Measurements from ENCODE around the gene TNNC1.

The TNNC1 gene

DNA sequence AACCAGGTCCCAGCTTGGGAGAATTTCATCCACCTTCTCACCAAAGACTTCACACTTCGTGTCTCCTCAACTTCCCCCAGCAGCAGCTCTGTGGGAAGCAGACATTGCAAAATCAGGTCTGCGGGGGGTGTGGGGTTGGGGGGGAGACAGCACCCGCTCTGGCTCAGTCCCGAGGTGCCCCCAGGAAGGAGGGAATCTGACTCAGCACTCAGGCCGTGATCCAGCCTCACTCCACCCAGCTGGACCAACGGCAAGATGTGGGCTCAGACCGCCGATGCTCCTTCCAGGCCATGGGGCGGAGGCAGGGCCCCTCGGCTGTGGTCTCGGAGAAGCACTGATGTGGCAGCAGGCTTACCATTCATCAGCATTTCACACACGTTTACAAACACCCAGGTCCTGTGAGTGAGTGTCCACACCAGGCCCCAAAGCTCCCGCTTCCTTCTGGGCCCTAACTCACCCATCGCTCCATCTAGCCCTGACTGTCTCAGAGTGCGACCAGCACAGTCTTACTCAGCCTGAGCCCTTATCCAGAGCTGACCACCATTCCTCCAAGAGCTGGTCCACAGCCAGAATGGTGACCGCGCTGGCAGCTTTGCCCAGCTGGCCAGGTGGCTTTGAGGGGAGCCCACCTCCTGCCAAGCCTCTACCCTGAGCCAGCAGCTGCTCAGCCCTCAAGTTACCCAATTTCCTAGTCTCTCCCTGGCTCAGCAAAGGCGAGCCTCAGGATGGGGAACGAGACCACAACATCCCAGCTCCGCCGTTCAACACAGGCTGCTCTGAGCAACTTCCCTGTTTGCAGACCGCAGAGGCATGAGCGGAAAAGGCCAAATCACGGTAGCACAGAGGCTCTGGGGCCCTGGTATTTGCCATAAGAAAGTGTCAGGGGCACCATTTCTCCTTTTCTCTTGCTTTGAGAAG lies 44.6 kb upstream of the TNNC1 start:
- no peak overlapping the region for H3K4me3 ChIP-seq (IDR thresholded peaks at IDR 0.05; ENCODE audit: insufficient read depth, low read depth, low read length)
- H3K36me3 ChIP-seq (ENCODE audit: insufficient read depth), result no peaks in the 10 kb centered on the region
- TF ChIP-seq, protein P1, sequence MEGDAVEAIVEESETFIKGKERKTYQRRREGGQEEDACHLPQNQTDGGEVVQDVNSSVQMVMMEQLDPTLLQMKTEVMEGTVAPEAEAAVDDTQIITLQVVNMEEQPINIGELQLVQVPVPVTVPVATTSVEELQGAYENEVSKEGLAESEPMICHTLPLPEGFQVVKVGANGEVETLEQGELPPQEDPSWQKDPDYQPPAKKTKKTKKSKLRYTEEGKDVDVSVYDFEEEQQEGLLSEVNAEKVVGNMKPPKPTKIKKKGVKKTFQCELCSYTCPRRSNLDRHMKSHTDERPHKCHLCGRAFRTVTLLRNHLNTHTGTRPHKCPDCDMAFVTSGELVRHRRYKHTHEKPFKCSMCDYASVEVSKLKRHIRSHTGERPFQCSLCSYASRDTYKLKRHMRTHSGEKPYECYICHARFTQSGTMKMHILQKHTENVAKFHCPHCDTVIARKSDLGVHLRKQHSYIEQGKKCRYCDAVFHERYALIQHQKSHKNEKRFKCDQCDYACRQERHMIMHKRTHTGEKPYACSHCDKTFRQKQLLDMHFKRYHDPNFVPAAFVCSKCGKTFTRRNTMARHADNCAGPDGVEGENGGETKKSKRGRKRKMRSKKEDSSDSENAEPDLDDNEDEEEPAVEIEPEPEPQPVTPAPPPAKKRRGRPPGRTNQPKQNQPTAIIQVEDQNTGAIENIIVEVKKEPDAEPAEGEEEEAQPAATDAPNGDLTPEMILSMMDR (conservative IDR thresholded peaks at IDR 0.05; ENCODE audit: low read depth, low read length), result no peak
- H3K79me2 ChIP-seq (ENCODE audit: insufficient read depth, low read depth), result no peaks in the 10 kb centered on the region
- H3K4me1 ChIP-seq (ENCODE audit: low read depth, poor library complexity, severe bottlenecking), result no peaks in the 10 kb centered on the region
- H3K9ac ChIP-seq, result no peak overlapping the region
- H3K27me3 ChIP-seq (ENCODE audit: insufficient read depth, low read depth), result no peaks in the 10 kb centered on the region
- H3K4me2 ChIP-seq, result no peak overlapping the region
- no peak overlapping the region for H2AFZ ChIP-seq (ENCODE audit: low read depth)
- no peaks in the 10 kb centered on the region for H4K20me1 ChIP-seq (ENCODE audit: insufficient read depth)
- no peak overlapping the region for H3K27ac ChIP-seq

DNA sequence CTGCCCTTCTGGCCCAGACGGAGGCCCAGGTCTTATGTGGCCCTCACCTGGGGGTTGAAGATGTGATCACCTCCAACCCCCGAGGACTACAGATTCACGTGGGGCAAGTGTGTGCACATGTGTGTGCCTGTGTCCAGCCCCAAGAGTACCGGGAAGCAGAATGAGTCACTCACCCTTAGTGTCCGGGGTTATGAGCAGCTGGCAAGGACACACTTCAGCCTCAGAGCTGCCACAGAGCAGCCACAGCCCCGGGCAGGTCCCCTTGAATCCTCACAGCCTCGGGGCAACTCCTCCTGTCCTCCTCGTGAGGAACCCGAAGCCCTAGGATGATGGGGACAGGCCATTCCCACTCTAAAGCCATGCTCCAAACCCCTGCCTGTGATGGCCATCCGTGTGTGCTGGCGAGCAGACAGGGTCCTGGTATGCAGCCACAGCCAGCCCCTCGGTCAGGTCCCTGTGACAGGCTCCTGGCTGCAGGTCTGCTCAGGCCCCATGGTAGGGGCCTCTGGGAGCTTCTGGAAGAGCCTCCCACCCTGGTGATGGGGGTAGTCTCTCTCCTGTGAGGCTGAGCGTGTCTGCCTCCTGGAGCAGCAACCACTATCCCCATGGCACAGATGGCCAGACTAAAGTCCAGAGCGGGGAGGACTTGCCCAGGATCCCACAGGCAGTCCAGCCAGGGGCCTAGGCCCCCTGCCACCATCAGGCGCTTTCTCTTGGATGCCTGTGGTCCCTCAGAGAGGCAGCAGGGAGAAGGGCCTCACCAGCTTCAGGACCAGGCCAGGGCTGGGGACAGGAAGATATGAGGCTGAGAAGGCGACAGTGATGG lies 42.1 kb upstream of the TNNC1 start:
- H3K4me1 ChIP-seq (ENCODE audit: low read depth, poor library complexity, severe bottlenecking), result no peaks in the 10 kb centered on the region
- no peak overlapping the region for H3K4me2 ChIP-seq
- TF ChIP-seq, protein P1 (conservative IDR thresholded peaks at IDR 0.05; ENCODE audit: low read depth, low read length), result no peak

DNA sequence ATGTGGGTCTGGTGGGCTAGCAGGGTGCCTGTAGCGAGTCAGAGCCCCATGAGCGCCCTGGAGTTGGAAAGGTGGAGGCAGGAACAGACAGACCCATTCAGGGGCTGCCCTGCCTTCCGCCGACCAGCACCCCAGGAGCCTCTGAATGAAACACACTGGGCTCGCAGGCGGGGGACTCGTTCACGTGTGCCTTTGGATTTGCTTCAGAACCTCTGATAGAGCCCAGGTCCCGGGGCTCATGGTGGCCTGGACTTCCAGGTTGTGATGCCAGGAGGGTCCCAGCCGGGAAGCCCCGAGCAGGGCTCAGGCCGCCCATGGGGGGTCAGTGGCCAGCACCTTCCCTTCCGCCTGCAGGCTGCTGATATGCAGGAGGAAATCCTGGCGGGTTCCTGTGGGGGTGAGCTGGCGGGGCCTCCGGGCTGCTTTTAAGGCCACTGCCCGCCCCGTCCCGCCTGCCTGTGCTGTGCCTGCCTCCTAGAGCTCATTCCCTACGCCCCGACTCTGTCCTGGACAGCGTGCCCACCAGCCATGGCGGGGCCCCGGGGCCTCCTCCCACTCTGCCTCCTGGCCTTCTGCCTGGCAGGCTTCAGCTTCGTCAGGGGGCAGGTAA lies 41.1 kb upstream of the TNNC1 start, which contains the start of gene STAB1:
Gene STAB1 (plus strand): TSS at position 453 of the 610 bp plus-strand sequence. CDS start 76 bp downstream, at position 529.
- Histone ChIP-seq H4K20me1 (ENCODE audit: insufficient read depth) (no peaks in the 10 kb centered on the region), H2AFZ (ENCODE audit: low read depth) (no peak within 1 kb of the TSS), H3K4me2 (no peak within 1 kb of the TSS), H3K27ac (no peak within 1 kb of the TSS), H3K4me3 (IDR thresholded peaks at IDR 0.05; ENCODE audit: insufficient read depth, low read depth, low read length) (no peak within 1 kb of the TSS), H3K79me2 (ENCODE audit: insufficient read depth, low read depth) (no peaks in the 10 kb centered on the region), H3K36me3 (ENCODE audit: insufficient read depth) (no peaks in the 10 kb centered on the region), H3K4me1 (ENCODE audit: low read depth, poor library complexity, severe bottlenecking) (no peaks in the 10 kb centered on the region), H3K27me3 (ENCODE audit: insufficient read depth, low read depth) (no peaks in the 10 kb centered on the region), H3K9ac (no peak within 1 kb of the TSS)
- TF ChIP-seq, protein P1 (conservative IDR thresholded peaks at IDR 0.05; ENCODE audit: low read depth, low read length), result no peak

More for the DNA sequence above, 42.1 kb upstream of the TNNC1 start:
- H3K27ac ChIP-seq, result no peak overlapping the region
- no peaks in the 10 kb centered on the region for H3K27me3 ChIP-seq (ENCODE audit: insufficient read depth, low read depth)
- no peaks in the 10 kb centered on the region for H4K20me1 ChIP-seq (ENCODE audit: insufficient read depth)
- no peak overlapping the region for H3K9ac ChIP-seq
- no peaks in the 10 kb centered on the region for H3K79me2 ChIP-seq (ENCODE audit: insufficient read depth, low read depth)
- no peaks in the 10 kb centered on the region for H3K36me3 ChIP-seq (ENCODE audit: insufficient read depth)
- no peak overlapping the region for H2AFZ ChIP-seq (ENCODE audit: low read depth)
- no peak overlapping the region for H3K4me3 ChIP-seq (IDR thresholded peaks at IDR 0.05; ENCODE audit: insufficient read depth, low read depth, low read length)

DNA sequence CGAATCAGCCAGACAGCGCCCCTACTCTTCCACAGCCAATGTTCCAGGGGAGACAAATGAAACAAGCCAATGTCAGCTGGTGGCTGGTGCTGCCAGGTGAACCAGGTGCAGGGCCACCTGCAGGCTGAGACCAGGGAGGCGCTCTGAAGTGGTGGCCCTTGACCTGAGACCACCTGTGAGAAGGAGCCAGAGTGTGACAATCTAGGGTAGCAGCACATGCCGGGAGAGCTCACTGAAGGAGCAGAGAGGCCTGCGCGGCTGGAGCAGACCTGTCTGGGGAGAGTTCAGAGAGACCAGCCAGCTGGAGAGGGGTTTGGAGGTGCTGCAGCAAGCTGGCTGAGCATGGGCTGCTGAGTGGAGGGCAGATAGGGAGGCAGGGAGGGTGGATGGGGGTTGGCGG lies 40.6 kb upstream of the TNNC1 start:
- TF ChIP-seq, protein P1 (conservative IDR thresholded peaks at IDR 0.05; ENCODE audit: low read depth, low read length), result no peak
- Histone ChIP-seq H3K27me3 (ENCODE audit: insufficient read depth, low read depth) (no peaks in the 10 kb centered on the region), H3K4me2 (no peak overlapping the region), H3K79me2 (ENCODE audit: insufficient read depth, low read depth) (no peaks in the 10 kb centered on the region), H3K9ac (no peak overlapping the region), H3K4me3 (IDR thresholded peaks at IDR 0.05; ENCODE audit: insufficient read depth, low read depth, low read length) (no peak overlapping the region), H3K4me1 (ENCODE audit: low read depth, poor library complexity, severe bottlenecking) (no peaks in the 10 kb centered on the region), H4K20me1 (ENCODE audit: insufficient read depth) (no peaks in the 10 kb centered on the region), H3K27ac (no peak overlapping the region), H2AFZ (ENCODE audit: low read depth) (no peak overlapping the region), H3K36me3 (ENCODE audit: insufficient read depth) (no peaks in the 10 kb centered on the region)
